ENCODE data around the gene RAC2.

- no peak for TF ChIP-seq CTCF (IDR thresholded peaks at IDR 0.05)
- no peak for TF ChIP-seq POLR2A (IDR thresholded peaks at IDR 0.05)
Measured at GRCh38 chr22:37258753-37259401, 14.8 kb upstream of the RAC2 start.
